Activated B cell treated with CpG ODN at 0.5 μM for 24 hours (primary cell): ENCODE data around the gene CCDC33. TPM values are rescaled to one million over a fixed set of nuclear protein-coding genes. Genes with fewer than 3 reads are reported as not detected.

Source experiments
- ATAC-seq: fragments of 200-7000 bp; cut with Tn5 transposase; one replicate; pipeline ENCODE4 v1.10.0; 2021; ENCODE audit warnings: low read depth, mild to moderate bottlenecking, moderate library complexity
- CTCF ChIA-PET: fragments of 350-600 bp; sonication (Branson Sonifier 250); formaldehyde crosslinking; loops from one replicate; lab custom pipeline; 2021; ENCODE audit warnings: antibody characterized with exemption; lab: Charles Lee
- POLR2A ChIA-PET: fragments of 350-600 bp; sonication (Branson Sonifier 250); formaldehyde crosslinking; loops from one replicate; lab custom pipeline; 2021; ENCODE audit warnings: antibody characterized with exemption; lab: Charles Lee
- DNase-seq: peaks from one replicate; pipeline ENCODE4 v3.0.0; 2022
- H3K27ac Mint-ChIP-seq: one replicate; pipeline ENCODE4 v1.8.0; 2020; ENCODE audit warnings: mixed read lengths
- H3K27me3 Mint-ChIP-seq: one replicate; pipeline ENCODE4 v1.8.0; 2021; ENCODE audit warnings: mixed read lengths
- H3K36me3 Mint-ChIP-seq: one replicate; pipeline ENCODE4 v1.8.0; 2021; ENCODE audit warnings: low read depth, mixed read lengths
- H3K4me1 Mint-ChIP-seq: one replicate; pipeline ENCODE4 v1.8.0; 2021; ENCODE audit warnings: mixed read lengths
- H3K4me3 Mint-ChIP-seq: one replicate; pipeline ENCODE4 v1.8.0; 2020; ENCODE audit warnings: mild to moderate bottlenecking, mixed read lengths
- H3K9me3 Mint-ChIP-seq: one replicate; pipeline ENCODE4 v1.8.0; 2020; ENCODE audit warnings: mixed read lengths
- CTCF ChIP-seq: fragments of 200-600 bp; IDR thresholded peaks from one replicate; pipeline ENCODE4 v1.8.0; 2022; ENCODE audit warnings: antibody characterized with exemption, mild to moderate bottlenecking
- intact Hi-C: fragments of 100-400 bp; cut with micrococcal nuclease; formaldehyde crosslinking; loops from one replicate; pipeline ENCODE4 v1.15.1; 2024
- total RNA-seq: library from RNA; stranded (reverse); gene quantifications from 2 replicates; pipeline ENCODE4 v1.2.3, GENCODE V29; 2022

Gene CCDC33
- total RNA-seq, 1 donor from 2014 or later, result not detected

- no peaks in the 10 kb centered on the region for H3K4me1 Mint-ChIP-seq
- no peaks in the 10 kb centered on the region for H3K9me3 Mint-ChIP-seq
- intact Hi-C loops, result no loop called here
- CTCF ChIA-PET, result no interaction called here
- no peak overlapping the region for H3K27ac Mint-ChIP-seq
- DNase-seq (no peak), ATAC-seq (no peak)
- H3K27me3 Mint-ChIP-seq, result peaks cover 26% of the 10 kb centered on the region
- H3K36me3 Mint-ChIP-seq, result no peaks in the 10 kb centered on the region
- no peak overlapping the region for H3K4me3 Mint-ChIP-seq
- no peak for TF ChIP-seq CTCF
- POLR2A ChIA-PET, result no interaction called here
Observed at GRCh38 chr15:74262625-74263024, 26.5 kb downstream of the CCDC33 start.

- no peak overlapping the region for H3K4me3 Mint-ChIP-seq
- DNase-seq, result no peak
- H3K9me3 Mint-ChIP-seq, result no peaks in the 10 kb centered on the region
- ATAC-seq, result no peak
- intact Hi-C loops, result no loop called here
- no peaks in the 10 kb centered on the region for H3K36me3 Mint-ChIP-seq
- ChIA-PET CTCF (no interaction called here), POLR2A (no interaction called here)
- no peak overlapping the region for H3K27ac Mint-ChIP-seq
- H3K4me1 Mint-ChIP-seq, result no peaks in the 10 kb centered on the region
- H3K27me3 Mint-ChIP-seq, result peaks cover 30% of the 10 kb centered on the region
- TF ChIP-seq CTCF, result no peak
Observed at GRCh38 chr15:74263466-74263865, 27.3 kb downstream of the CCDC33 start.

- H3K27ac Mint-ChIP-seq, result no peak overlapping the region
- ATAC-seq (no peak), DNase-seq (no peak)
- H3K4me3 Mint-ChIP-seq, result no peak overlapping the region
- no peak for TF ChIP-seq CTCF
- H3K4me1 Mint-ChIP-seq, result no peaks in the 10 kb centered on the region
- CTCF ChIA-PET, result no interaction called here
- POLR2A ChIA-PET, result no interaction called here
- H3K27me3 Mint-ChIP-seq, result peaks cover 30% of the 10 kb centered on the region
- no peaks in the 10 kb centered on the region for H3K9me3 Mint-ChIP-seq
- no peaks in the 10 kb centered on the region for H3K36me3 Mint-ChIP-seq
- intact Hi-C loops, result no loop called here
Observed at GRCh38 chr15:74264081-74264501, 28.0 kb downstream of the CCDC33 start.

- peaks cover 34% of the 10 kb centered on the region for H3K27me3 Mint-ChIP-seq
Observed at GRCh38 chr15:74265046-74265639, 29.0 kb downstream of the CCDC33 start.

GRCh38 chr15:74268020-74268419, 31.9 kb downstream of the CCDC33 start:
- ATAC-seq (no peak), DNase-seq (no peak)
- no peak for TF ChIP-seq CTCF
- intact Hi-C loops, result no loop called here
- ChIA-PET CTCF (no interaction called here), POLR2A (no interaction called here)
- Mint-ChIP-seq H3K4me1 (no peaks in the 10 kb centered on the region), H3K4me3 (no peak overlapping the region), H3K27ac (no peak overlapping the region), H3K9me3 (no peaks in the 10 kb centered on the region), H3K27me3 (peaks cover 42% of the 10 kb centered on the region), H3K36me3 (no peaks in the 10 kb centered on the region)

More at GRCh38 chr15:74265046-74265639, 29.0 kb downstream of the CCDC33 start:
- DNase-seq, result no peak
- H3K9me3 Mint-ChIP-seq, result no peaks in the 10 kb centered on the region
- H3K4me3 Mint-ChIP-seq, result no peak overlapping the region
- intact Hi-C loops, result no loop called here
- CTCF ChIA-PET, result no interaction called here
- no peak overlapping the region for H3K27ac Mint-ChIP-seq
- no peaks in the 10 kb centered on the region for H3K36me3 Mint-ChIP-seq
- H3K4me1 Mint-ChIP-seq, result no peaks in the 10 kb centered on the region
- POLR2A ChIA-PET, result no interaction called here
- ATAC-seq, result no peak
- TF ChIP-seq CTCF, result no peak
